HepG2 (cell line): Measurements from ENCODE around the gene CD79A. TPM values are rescaled to one million over a fixed set of nuclear protein-coding genes. Genes with fewer than 3 reads are reported as not detected.

ENCODE experiments used
- KAT7 ChIP-seq: IDR thresholded peaks from 2 replicates; pipeline ENCODE4 v1.6.1; 2018; ENCODE audit warnings: borderline replicate concordance, missing compliant biosample characterization
- MATR3 ChIP-seq: sonication (generic); formaldehyde crosslinking; IDR thresholded peaks from 2 replicates; pipeline ENCODE4 v1.4.0; 2020; ENCODE audit warnings: missing genetic modification reagents
- REST ChIP-seq, 2 experiments: IDR thresholded peaks; 2 replicates each; pipeline ENCODE4 v1.6.1; 2011 to 2012; ENCODE audit warnings: low read length in 2 of 2, borderline replicate concordance in 1 of 2, low read depth in 1 of 2, mild to moderate bottlenecking in 1 of 2, moderate library complexity in 1 of 2
- SP140L ChIP-seq: sonication (generic); formaldehyde crosslinking; IDR thresholded peaks from 2 replicates; pipeline ENCODE4 v1.4.0; 2020; ENCODE audit warnings: missing genetic modification reagents, borderline replicate concordance
- SSRP1 ChIP-seq: IDR thresholded peaks from 2 replicates; pipeline ENCODE4 v1.6.1; 2016; ENCODE audit warnings: control low read depth
- STAG1 ChIP-seq: sonication (generic); formaldehyde crosslinking; IDR thresholded peaks from 2 replicates; pipeline ENCODE4 v1.4.0; 2020; ENCODE audit warnings: missing genetic modification reagents
- TFE3 ChIP-seq: IDR thresholded peaks from 2 replicates; pipeline ENCODE4 v1.6.1; 2016
- XBP1 ChIP-seq: sonication (generic); formaldehyde crosslinking; IDR thresholded peaks from 2 replicates; pipeline ENCODE4 v1.5.0; 2020; ENCODE audit warnings: missing genetic modification reagents
- ZBTB40 ChIP-seq, 2 experiments: fragments of 450-650 bp in 1 of 2; sonication (generic) in 1 of 2; formaldehyde crosslinking in 1 of 2; IDR thresholded peaks; 2 replicates each; pipeline versions ENCODE4 v1.6.1 to v1.8.0; 2016 to 2022; ENCODE audit warnings: antibody characterized with exemption in 1 of 2, mild to moderate bottlenecking in 1 of 2, missing genetic modification reagents in 1 of 2
- ZBTB7A ChIP-seq: sonication (generic); formaldehyde crosslinking; IDR thresholded peaks from 2 replicates; pipeline ENCODE4 v1.8.0; 2022; ENCODE audit warnings: mild to moderate bottlenecking, missing genetic modification reagents
- ZNF720 ChIP-seq: sonication (generic); formaldehyde crosslinking; IDR thresholded peaks from 2 replicates; pipeline ENCODE4 v1.4.0; 2020; ENCODE audit warnings: missing genetic modification reagents
- ZNF782 ChIP-seq: sonication (generic); formaldehyde crosslinking; IDR thresholded peaks from 2 replicates; pipeline ENCODE4 v1.4.0; 2020; ENCODE audit warnings: missing genetic modification reagents, mild to moderate bottlenecking, borderline replicate concordance
- ZSCAN29 ChIP-seq: sonication (generic); formaldehyde crosslinking; conservative IDR thresholded peaks from 2 replicates; pipeline ENCODE4 v1.4.0; 2020; ENCODE audit warnings: mild to moderate bottlenecking, missing genetic modification reagents
- polyA plus RNA-seq, 8 experiments: library from polyadenylated mRNA; depleted of rRNA in 3 of 8; stranded (reverse) in 7 of 8; unstranded in 1 of 8; fragments of >200 nt; fragmentation: Illumina TruSeq in 4 of 8; extraction: Trizol in 4 of 8; gene quantifications; 2 replicates each; pipeline versions ENCODE4 v1.2.1 to v1.2.3, GENCODE V29; 2011 to 2016; ENCODE audit warnings: low read depth in 4 of 8, missing spikeins in 1 of 8, mixed read lengths in 1 of 8; ENCODE audit not compliant: insufficient read depth in 1 of 8
- total RNA-seq, 5 experiments: library from RNA; depleted of rRNA; stranded (reverse); fragments of >200 nt; fragmentation: Illumina TruSeq; extraction: Trizol; gene quantifications; 2 replicates each; pipeline ENCODE4 v1.2.3, GENCODE V29; 2016; ENCODE audit warnings: low read depth in 1 of 5

Gene CD79A
- total and polyA plus RNA-seq, 2 of the 13 experiments (the other 11 are each of a cell fraction or from before 2014, with no cell fraction given), result 0.24 to 0.33 TPM

GRCh38 chr19:41904118-41904870 lies 27.2 kb downstream of the CD79A start (continued):
- TF ChIP-seq STAG1 (no peak), ZNF720 (CRISPR knock-in tag) (no peak), KAT7 (CRISPR knock-in tag) (0 out of 2 replicates have a peak, but pooled peaks have one; percentile 45), REST (IDR thresholded peaks at IDR 0.05; ENCODE audit: borderline replicate concordance in 1 of 2, low read depth in 1 of 2, low read length in 2 of 2) (no peak), ZSCAN29 (CRISPR knock-in tag) (no peak), ZBTB7A (CRISPR knock-in tag) (no peak), MATR3 (CRISPR knock-in tag) (no peak), XBP1 (CRISPR knock-in tag) (no peak), ZBTB40 (IDR thresholded peaks at IDR 0.05) (no peak), ZBTB40 (CRISPR knock-in tag; IDR thresholded peaks at IDR 0.05) (no peak), ZNF782 (CRISPR knock-in tag) (no peak), TFE3 (0 out of 2 replicates have a peak, but pooled peaks have one; percentile 53), SP140L (CRISPR knock-in tag) (no peak), SSRP1 (CRISPR knock-in tag) (no peak)
